HG03520 (cell line): ENCODE measurements around the gene PCNX3.
"Not testable (repeated sequence)": the region's sequence is repeated elsewhere in the genome, so short reads cannot be mapped to it uniquely, and the experiment has no call there.

Experiments used
- ATAC-seq: cut with Tn5 transposase; IDR thresholded peaks from one replicate; pipeline ENCODE4 v1.9.1; 2021; ENCODE audit warnings: mild to moderate bottlenecking, moderate library complexity; ENCODE audit not compliant: unreplicated experiment

PCNX3 gene

GRCh38 chr11:65652511-65653228 lies 37.1 kb downstream of the PCNX3 start:
- peak; percentile 58 for ATAC-seq

- no peak for ATAC-seq
Measured at GRCh38 chr11:65653229-65654225, 38.0 kb downstream of the PCNX3 start.

- no peak for ATAC-seq
Measured at GRCh38 chr11:65654375-65655349, 39.1 kb downstream of the PCNX3 start.

GRCh38 chr11:65655570-65656332 lies 40.2 kb downstream of the PCNX3 start:
- no peak for ATAC-seq

- no peak for ATAC-seq
Measured at GRCh38 chr11:65657426-65657825, 41.9 kb downstream of the PCNX3 start.

GRCh38 chr11:65658174-65659021 lies 42.8 kb downstream of the PCNX3 start:
- no peak for ATAC-seq

- no peak for ATAC-seq
Measured at GRCh38 chr11:65660038-65660437, 44.5 kb downstream of the PCNX3 start.

- not testable (repeated sequence) for ATAC-seq
Measured at GRCh38 chr11:65660908-65661307, 45.3 kb downstream of the PCNX3 start.

- no peak for ATAC-seq
Measured at GRCh38 chr11:65661599-65662246, 46.1 kb downstream of the PCNX3 start.

- peak; percentile 21 for ATAC-seq
Measured at GRCh38 chr11:65662247-65662798, 46.7 kb downstream of the PCNX3 start.

GRCh38 chr11:65662799-65663638 lies 47.4 kb downstream of the PCNX3 start, which contains the start of gene RELA:
Gene RELA (minus strand): TSS chr11:65662916. CDS start chr11:65662832, 84 bp downstream.
- peak; percentile 72 for ATAC-seq

- ATAC-seq: peak; percentile 7
Measured at GRCh38 chr11:65663639-65664200, 48.1 kb downstream of the PCNX3 start.

GRCh38 chr11:65672180-65672860 lies 56.7 kb downstream of the PCNX3 start:
- no peak for ATAC-seq

- no peak for ATAC-seq
Measured at GRCh38 chr11:65672982-65673381, 57.4 kb downstream of the PCNX3 start.

GRCh38 chr11:65680192-65680743 lies 64.7 kb downstream of the PCNX3 start:
- no peak for ATAC-seq

GRCh38 chr11:65683480-65683879 lies 67.9 kb downstream of the PCNX3 start:
- not testable (repeated sequence) for ATAC-seq
